ENCODE measurements around the gene FEN1.

FEN1 gene

GRCh38 chr11:61756452-61757212 is 36.1 kb upstream of the FEN1 start:
- peak; percentile 61 for DNase-seq (ENCODE audit: low spot score)

- no peak for DNase-seq (ENCODE audit: low spot score)
These were observed 35.4 kb upstream of the FEN1 start for GRCh38 chr11:61757213-61757862.

- no peak for DNase-seq (ENCODE audit: low spot score)
These were observed 31.8 kb upstream of the FEN1 start for GRCh38 chr11:61760946-61761345.

- no peak for DNase-seq (ENCODE audit: low spot score)
These were observed 31.1 kb upstream of the FEN1 start for GRCh38 chr11:61761440-61762222.

- no peak for DNase-seq (ENCODE audit: low spot score)
These were observed 30.5 kb upstream of the FEN1 start for GRCh38 chr11:61762223-61762615.

GRCh38 chr11:61762798-61763197 is 29.9 kb upstream of the FEN1 start:
- DNase-seq (ENCODE audit: low spot score) = no peak

- DNase-seq (ENCODE audit: low spot score) = no peak
These were observed 28.6 kb upstream of the FEN1 start for GRCh38 chr11:61763930-61764605.

GRCh38 chr11:61764606-61765260 is 28.0 kb upstream of the FEN1 start:
- no peak for DNase-seq (ENCODE audit: low spot score)

- DNase-seq (ENCODE audit: low spot score) = no peak
These were observed 27.0 kb upstream of the FEN1 start for GRCh38 chr11:61765550-61766253.

- DNase-seq (ENCODE audit: low spot score) = no peak
These were observed 26.3 kb upstream of the FEN1 start for GRCh38 chr11:61766353-61766841.

GRCh38 chr11:61768376-61769076 is 24.2 kb upstream of the FEN1 start:
- DNase-seq (ENCODE audit: low spot score) = no peak

- no peak for DNase-seq (ENCODE audit: low spot score)
These were observed 23.4 kb upstream of the FEN1 start for GRCh38 chr11:61769169-61769920.

GRCh38 chr11:61769946-61770683 is 22.6 kb upstream of the FEN1 start:
- DNase-seq (ENCODE audit: low spot score) = no peak

GRCh38 chr11:61771195-61771894 is 21.4 kb upstream of the FEN1 start:
- no peak for DNase-seq (ENCODE audit: low spot score)

GRCh38 chr11:61771985-61772455 is 20.7 kb upstream of the FEN1 start:
- no peak for DNase-seq (ENCODE audit: low spot score)

GRCh38 chr11:61773356-61773755 is 19.4 kb upstream of the FEN1 start:
- no peak for DNase-seq (ENCODE audit: low spot score)

GRCh38 chr11:61773809-61774208 is 18.9 kb upstream of the FEN1 start:
- DNase-seq (ENCODE audit: low spot score) = no peak

GRCh38 chr11:61774411-61774810 is 18.3 kb upstream of the FEN1 start:
- DNase-seq (ENCODE audit: low spot score) = no peak

Data from hematopoietic multipotent progenitor cell treated with erythropoietin and hydrocortisone succinate and interleukin-3 and kit ligand, for 15 days (in vitro differentiated cells).